WTC11 (cell line): ENCODE data around the gene NUP210. TPM values are rescaled to one million over a fixed set of nuclear protein-coding genes. Genes with fewer than 3 reads are reported as not detected.

ENCODE experiments used
- ATAC-seq: fragments of 200-7000 bp; cut with Tn5 transposase; 2 replicates; pipeline ENCODE4 v1.10.0; 2021; ENCODE audit warnings: mild to moderate bottlenecking, moderate library complexity
- CTCF ChIA-PET: fragments of 300-600 bp; sonication (Branson Sonifier 250); formaldehyde crosslinking; loops from one replicate; lab custom pipeline; 2021; ENCODE audit warnings: antibody characterized with exemption; lab: Charles Lee
- POLR2A ChIA-PET: fragments of 350-600 bp; sonication (Branson Sonifier 250); formaldehyde crosslinking; loops from one replicate; lab custom pipeline; 2021; ENCODE audit warnings: antibody characterized with exemption; lab: Charles Lee
- DNase-seq: peaks from one replicate; pipeline ENCODE4 v3.0.0; 2021; ENCODE audit warnings: low spot score
- H3K27ac Mint-ChIP-seq: 2 replicates; pipeline ENCODE4 v1.8.0; 2021; ENCODE audit warnings: mixed read lengths
- H3K27me3 Mint-ChIP-seq: 2 replicates; pipeline ENCODE4 v1.8.0; 2021; ENCODE audit warnings: low read depth, mild to moderate bottlenecking, moderate library complexity, mixed read lengths
- H3K36me3 Mint-ChIP-seq: 2 replicates; pipeline ENCODE4 v1.8.0; 2021; ENCODE audit warnings: mixed read lengths
- H3K4me1 Mint-ChIP-seq: 2 replicates; pipeline ENCODE4 v1.8.0; 2022; ENCODE audit warnings: mixed read lengths
- H3K4me3 Mint-ChIP-seq: 2 replicates; pipeline ENCODE4 v1.8.0; 2021; ENCODE audit warnings: mild to moderate bottlenecking, moderate library complexity, mixed read lengths
- H3K9me3 Mint-ChIP-seq: 2 replicates; pipeline ENCODE4 v1.8.0; 2021; ENCODE audit warnings: mixed read lengths
- ATF6 ChIP-seq: sonication (generic); formaldehyde crosslinking; IDR thresholded peaks from 2 replicates; pipeline ENCODE4 v1.8.1; 2023; ENCODE audit warnings: mild to moderate bottlenecking, missing genetic modification reagents
- CTCF ChIP-seq: fragments of 200-600 bp; IDR thresholded peaks from 2 replicates; pipeline ENCODE4 v1.8.0; 2022; ENCODE audit warnings: antibody characterized with exemption
- FOXK1 ChIP-seq: sonication (generic); formaldehyde crosslinking; IDR thresholded peaks from 2 replicates; pipeline ENCODE4 v1.8.0; 2022; ENCODE audit warnings: mild to moderate bottlenecking, moderate library complexity, missing genetic modification reagents
- IRF1 ChIP-seq: sonication (generic); formaldehyde crosslinking; IDR thresholded peaks from 2 replicates; pipeline ENCODE4 v1.8.0; 2023; ENCODE audit warnings: missing genetic modification reagents
- JAZF1 ChIP-seq: fragments of 250-450 bp; sonication (Bioruptor Pico); IDR thresholded peaks from 2 replicates; pipeline ENCODE4 v1.9.0; 2021; ENCODE audit warnings: moderate library complexity, mild to moderate bottlenecking, inconsistent platforms
- KAT7 ChIP-seq: sonication (generic); formaldehyde crosslinking; IDR thresholded peaks from 2 replicates; pipeline ENCODE4 v1.8.1; 2023; ENCODE audit warnings: missing genetic modification reagents, mild to moderate bottlenecking, borderline replicate concordance
- NFATC4 ChIP-seq: fragments of 250-450 bp; sonication (Bioruptor Pico); IDR thresholded peaks from 2 replicates; pipeline ENCODE4 v1.9.0; 2021; ENCODE audit warnings: mild to moderate bottlenecking
- NFE2L1 ChIP-seq: sonication (generic); formaldehyde crosslinking; IDR thresholded peaks from 2 replicates; pipeline ENCODE4 v1.8.1; 2023; ENCODE audit warnings: missing genetic modification reagents
- NFYB ChIP-seq: sonication (generic); formaldehyde crosslinking; conservative IDR thresholded peaks from 2 replicates; pipeline ENCODE4 v1.8.0; 2022; ENCODE audit warnings: low read depth, missing genetic modification reagents
- NR1H2 ChIP-seq: sonication (generic); formaldehyde crosslinking; IDR thresholded peaks from 2 replicates; pipeline ENCODE4 v1.9.0; 2021; ENCODE audit warnings: mild to moderate bottlenecking, moderate library complexity, missing genetic modification reagents
- RELA ChIP-seq: sonication (generic); formaldehyde crosslinking; IDR thresholded peaks from 2 replicates; pipeline ENCODE4 v1.8.1; 2022; ENCODE audit warnings: missing genetic modification reagents, mild to moderate bottlenecking, borderline replicate concordance
- ZNF396 ChIP-seq: fragments of 250-450 bp; sonication (Bioruptor Pico); IDR thresholded peaks from 2 replicates; pipeline ENCODE4 v1.8.0; 2021; ENCODE audit warnings: mild to moderate bottlenecking, moderate library complexity, borderline replicate concordance
- ZNF416 ChIP-seq: fragments of 250-450 bp; sonication (Bioruptor Pico); IDR thresholded peaks from 2 replicates; pipeline ENCODE4 v1.9.0; 2021; ENCODE audit warnings: mild to moderate bottlenecking, inconsistent platforms
- total RNA-seq: library from RNA; stranded (reverse); gene quantifications from 3 replicates; pipeline ENCODE4 v1.2.3, GENCODE V29; 2021
- TF ChIP-seq, protein P1 (sequence below): sonication (generic); formaldehyde crosslinking; IDR thresholded peaks from 2 replicates; pipeline ENCODE4 v1.8.1; 2023; ENCODE audit warnings: mild to moderate bottlenecking, missing genetic modification reagents, borderline replicate concordance
- TF ChIP-seq, protein P2 (sequence below): sonication (generic); formaldehyde crosslinking; conservative IDR thresholded peaks from 2 replicates; pipeline ENCODE4 v1.8.1; 2023; ENCODE audit warnings: mild to moderate bottlenecking, low read depth, missing genetic modification reagents, moderate library complexity

NUP210 gene
- total RNA-seq, 1 experiment from 2014 or later = 59.2 TPM

GRCh38 chr3:13277860-13278531 lies 142.1 kb downstream of the NUP210 start:
- no peak for DNase-seq
- Mint-ChIP-seq H3K9me3 (no peaks in the 10 kb centered on the region), H3K4me3 (no peak overlapping the region), H3K27ac (no peak overlapping the region), H3K4me1 (peaks cover 28% of the 10 kb centered on the region), H3K27me3 (peaks cover 14% of the 10 kb centered on the region), H3K36me3 (no peaks in the 10 kb centered on the region)
- TF ChIP-seq NR1H2 (no peak), RELA (CRISPR knock-in tag) (no peak), KAT7 (no peak), FOXK1 (CRISPR knock-in tag) (no peak), ZNF416 (no peak), NFATC4 (CRISPR knock-in tag) (no peak), ZNF396 (CRISPR knock-in tag) (no peak), IRF1 (CRISPR knock-in tag) (no peak), JAZF1 (no peak), ATF6 (CRISPR knock-in tag) (no peak), CTCF (no peak), NFYB (no peak), NFE2L1 (no peak)
- TF ChIP-seq, protein P1, sequence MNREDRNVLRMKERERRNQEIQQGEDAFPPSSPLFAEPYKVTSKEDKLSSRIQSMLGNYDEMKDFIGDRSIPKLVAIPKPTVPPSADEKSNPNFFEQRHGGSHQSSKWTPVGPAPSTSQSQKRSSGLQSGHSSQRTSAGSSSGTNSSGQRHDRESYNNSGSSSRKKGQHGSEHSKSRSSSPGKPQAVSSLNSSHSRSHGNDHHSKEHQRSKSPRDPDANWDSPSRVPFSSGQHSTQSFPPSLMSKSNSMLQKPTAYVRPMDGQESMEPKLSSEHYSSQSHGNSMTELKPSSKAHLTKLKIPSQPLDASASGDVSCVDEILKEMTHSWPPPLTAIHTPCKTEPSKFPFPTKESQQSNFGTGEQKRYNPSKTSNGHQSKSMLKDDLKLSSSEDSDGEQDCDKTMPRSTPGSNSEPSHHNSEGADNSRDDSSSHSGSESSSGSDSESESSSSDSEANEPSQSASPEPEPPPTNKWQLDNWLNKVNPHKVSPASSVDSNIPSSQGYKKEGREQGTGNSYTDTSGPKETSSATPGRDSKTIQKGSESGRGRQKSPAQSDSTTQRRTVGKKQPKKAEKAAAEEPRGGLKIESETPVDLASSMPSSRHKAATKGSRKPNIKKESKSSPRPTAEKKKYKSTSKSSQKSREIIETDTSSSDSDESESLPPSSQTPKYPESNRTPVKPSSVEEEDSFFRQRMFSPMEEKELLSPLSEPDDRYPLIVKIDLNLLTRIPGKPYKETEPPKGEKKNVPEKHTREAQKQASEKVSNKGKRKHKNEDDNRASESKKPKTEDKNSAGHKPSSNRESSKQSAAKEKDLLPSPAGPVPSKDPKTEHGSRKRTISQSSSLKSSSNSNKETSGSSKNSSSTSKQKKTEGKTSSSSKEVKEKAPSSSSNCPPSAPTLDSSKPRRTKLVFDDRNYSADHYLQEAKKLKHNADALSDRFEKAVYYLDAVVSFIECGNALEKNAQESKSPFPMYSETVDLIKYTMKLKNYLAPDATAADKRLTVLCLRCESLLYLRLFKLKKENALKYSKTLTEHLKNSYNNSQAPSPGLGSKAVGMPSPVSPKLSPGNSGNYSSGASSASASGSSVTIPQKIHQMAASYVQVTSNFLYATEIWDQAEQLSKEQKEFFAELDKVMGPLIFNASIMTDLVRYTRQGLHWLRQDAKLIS (CRISPR knock-in tag) = no peak
- TF ChIP-seq, protein P2, sequence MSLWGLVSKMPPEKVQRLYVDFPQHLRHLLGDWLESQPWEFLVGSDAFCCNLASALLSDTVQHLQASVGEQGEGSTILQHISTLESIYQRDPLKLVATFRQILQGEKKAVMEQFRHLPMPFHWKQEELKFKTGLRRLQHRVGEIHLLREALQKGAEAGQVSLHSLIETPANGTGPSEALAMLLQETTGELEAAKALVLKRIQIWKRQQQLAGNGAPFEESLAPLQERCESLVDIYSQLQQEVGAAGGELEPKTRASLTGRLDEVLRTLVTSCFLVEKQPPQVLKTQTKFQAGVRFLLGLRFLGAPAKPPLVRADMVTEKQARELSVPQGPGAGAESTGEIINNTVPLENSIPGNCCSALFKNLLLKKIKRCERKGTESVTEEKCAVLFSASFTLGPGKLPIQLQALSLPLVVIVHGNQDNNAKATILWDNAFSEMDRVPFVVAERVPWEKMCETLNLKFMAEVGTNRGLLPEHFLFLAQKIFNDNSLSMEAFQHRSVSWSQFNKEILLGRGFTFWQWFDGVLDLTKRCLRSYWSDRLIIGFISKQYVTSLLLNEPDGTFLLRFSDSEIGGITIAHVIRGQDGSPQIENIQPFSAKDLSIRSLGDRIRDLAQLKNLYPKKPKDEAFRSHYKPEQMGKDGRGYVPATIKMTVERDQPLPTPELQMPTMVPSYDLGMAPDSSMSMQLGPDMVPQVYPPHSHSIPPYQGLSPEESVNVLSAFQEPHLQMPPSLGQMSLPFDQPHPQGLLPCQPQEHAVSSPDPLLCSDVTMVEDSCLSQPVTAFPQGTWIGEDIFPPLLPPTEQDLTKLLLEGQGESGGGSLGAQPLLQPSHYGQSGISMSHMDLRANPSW (CRISPR knock-in tag) = no peak
- CTCF ChIA-PET = interaction anchor here (0.5 to 2.8 kb wide), 4 partner anchors 48 to 262 kb away, joined by 3 to 5 read pairs (median 4); no protein-coding TSS in a partner anchor
- ATAC-seq = no peak
- POLR2A ChIA-PET = no interaction called here
